NCI-H1048 (cell line): ENCODE data around the gene FCN1.

ENCODE experiments used
- DNase-seq: peaks from one replicate; lab custom pipeline; 2025; lab: John Stamatoyannopoulos, UW

FCN1 gene

GRCh38 chr9:134913713-134914500 is 3.8 kb downstream of the FCN1 start:
- no peak for DNase-seq

GRCh38 chr9:134913041-134913712 is 4.5 kb downstream of the FCN1 start:
- DNase-seq, result no peak

- no peak for DNase-seq
Measured at GRCh38 chr9:134912126-134912840, 5.4 kb downstream of the FCN1 start.

- no peak for DNase-seq
Measured at GRCh38 chr9:134909511-134910481, 7.9 kb downstream of the FCN1 start.

GRCh38 chr9:134908524-134909309 is 9.0 kb downstream of the FCN1 start:
- no peak for DNase-seq

- no peak for DNase-seq
Measured at GRCh38 chr9:134902936-134903335, 14.8 kb downstream of the FCN1 start.

- no peak for DNase-seq
Measured at GRCh38 chr9:134899818-134900217, 17.9 kb downstream of the FCN1 start.

GRCh38 chr9:134899168-134899567 is 18.5 kb downstream of the FCN1 start:
- DNase-seq, result no peak

- DNase-seq, result no peak
Measured at GRCh38 chr9:134898319-134898718, 19.4 kb downstream of the FCN1 start.

GRCh38 chr9:134897584-134898170 is 20.0 kb downstream of the FCN1 start:
- no peak for DNase-seq

GRCh38 chr9:134896834-134897583 is 20.7 kb downstream of the FCN1 start:
- DNase-seq, result no peak

GRCh38 chr9:134895908-134896833 is 21.5 kb downstream of the FCN1 start:
- no peak for DNase-seq

GRCh38 chr9:134895567-134895907 is 22.2 kb downstream of the FCN1 start:
- DNase-seq, result no peak

- DNase-seq, result no peak
Measured at GRCh38 chr9:134895097-134895496, 22.6 kb downstream of the FCN1 start.

- DNase-seq, result no peak
Measured at GRCh38 chr9:134894136-134894860, 23.4 kb downstream of the FCN1 start.

GRCh38 chr9:134892820-134893420 is 24.8 kb downstream of the FCN1 start:
- DNase-seq, result no peak

- no peak for DNase-seq
Measured at GRCh38 chr9:134892221-134892620, 25.5 kb downstream of the FCN1 start.

GRCh38 chr9:134891713-134892112 is 26.0 kb downstream of the FCN1 start:
- DNase-seq, result no peak
